CD4-positive, alpha-beta memory T cell (primary cell): ENCODE measurements around the gene MAGEA1. TPM values are rescaled to one million over a fixed set of nuclear protein-coding genes. Genes with fewer than 3 reads are reported as not detected.

Experiments
- CTCF ChIA-PET: fragments of 350-600 bp; sonication (Branson Sonifier 250); formaldehyde crosslinking; loops from one replicate; lab custom pipeline; 2021; ENCODE audit warnings: inconsistent platforms; ENCODE audit not compliant: partially characterized antibody; lab: Charles Lee
- POLR2A ChIA-PET: fragments of 350-600 bp; sonication (Branson Sonifier 250); formaldehyde crosslinking; loops from one replicate; lab custom pipeline; 2021; ENCODE audit not compliant: partially characterized antibody; lab: Charles Lee
- DNase-seq, 5 donors: peaks; one replicate each; pipeline versions ENCODE4 v3.0.0 to v3.0.0-alpha.2; 2020 to 2022; ENCODE audit warnings: mixed read lengths in 1 of 5
- H3K27ac ChIP-seq: one replicate; pipeline ENCODE4 v1.7.0; 2013; ENCODE audit warnings: low read depth, low read length
- H3K27me3 ChIP-seq: 2 replicates; pipeline ENCODE4 v1.7.0; 2013; ENCODE audit warnings: mild to moderate bottlenecking, low read length, moderate library complexity; ENCODE audit not compliant: insufficient read depth
- H3K36me3 ChIP-seq: 2 replicates; pipeline ENCODE4 v1.7.0; 2013; ENCODE audit warnings: mild to moderate bottlenecking, low read length, moderate library complexity; ENCODE audit not compliant: insufficient read depth
- H3K4me1 ChIP-seq: 2 replicates; pipeline ENCODE4 v1.7.0; 2013; ENCODE audit warnings: mild to moderate bottlenecking, low read length, moderate library complexity; ENCODE audit not compliant: insufficient read depth
- H3K4me3 ChIP-seq, 2 donors: one replicate each; pipeline ENCODE4 v1.7.0; 2013; ENCODE audit warnings: low read length in 2 of 2, mild to moderate bottlenecking in 1 of 2
- H3K9me3 ChIP-seq, 2 donors: one replicate each; pipeline ENCODE4 v1.7.0; 2013; ENCODE audit warnings: low read length in 2 of 2, control low read depth in 1 of 2; ENCODE audit not compliant: control insufficient read depth in 1 of 2
- H3K27ac Mint-ChIP-seq, 7 donors: one replicate each; pipeline ENCODE4 v1.8.0; 2020 to 2021; ENCODE audit warnings: mixed read lengths in 7 of 7, mild to moderate bottlenecking in 6 of 7, inconsistent platforms in 3 of 7, moderate library complexity in 3 of 7
- H3K27me3 Mint-ChIP-seq, 2 donors: one replicate each; pipeline ENCODE4 v1.8.0; 2020 to 2021; ENCODE audit warnings: mixed read lengths in 2 of 2
- H3K36me3 Mint-ChIP-seq, 2 donors: one replicate each; pipeline ENCODE4 v1.8.0; 2020 to 2021; ENCODE audit warnings: mixed read lengths in 2 of 2, inconsistent platforms in 1 of 2, mild to moderate bottlenecking in 1 of 2
- H3K4me1 Mint-ChIP-seq, 4 donors: one replicate each; pipeline ENCODE4 v1.8.0; 2020 to 2021; ENCODE audit warnings: mixed read lengths in 4 of 4, mild to moderate bottlenecking in 1 of 4
- H3K4me3 Mint-ChIP-seq, 8 donors: one replicate each; pipeline ENCODE4 v1.8.0; 2020 to 2021; ENCODE audit warnings: mixed read lengths in 8 of 8, mild to moderate bottlenecking in 7 of 8, moderate library complexity in 6 of 8, inconsistent platforms in 3 of 8
- H3K9me3 Mint-ChIP-seq, 8 donors: one replicate each; pipeline ENCODE4 v1.8.0; 2020 to 2021; ENCODE audit warnings: mixed read lengths in 8 of 8, mild to moderate bottlenecking in 5 of 8, inconsistent platforms in 3 of 8, moderate library complexity in 1 of 8
- intact Hi-C: fragments of 100-400 bp; cut with micrococcal nuclease; formaldehyde crosslinking; loops from one replicate; pipeline ENCODE4 v1.15.1; 2023
- polyA plus RNA-seq, 2 donors: library from polyadenylated mRNA; unstranded; fragments of 300-500 nt; fragmentation: Illumina TruSeq; gene quantifications; one replicate each; pipeline ENCODE4 v1.2.3, GENCODE V29; 2021
- total RNA-seq, 2 experiments: library from RNA; stranded (reverse); gene quantifications; one replicate each; pipeline ENCODE4 v1.2.3, GENCODE V29; 2021

MAGEA1 gene
- total and polyA plus RNA-seq, 4 experiments from 2014 or later = not detected

- intact Hi-C loops = no loop called here
- Histone ChIP-seq H3K4me3 (no peak overlapping the region), H3K36me3 (no peaks in the 10 kb centered on the region), H3K27me3 (no peaks in the 10 kb centered on the region), H3K27ac (no peak overlapping the region), H3K4me1 (no peaks in the 10 kb centered on the region), H3K9me3 (no peaks in the 10 kb centered on the region)
- POLR2A ChIA-PET = no interaction called here
- no peak overlapping the region for H3K27ac Mint-ChIP-seq
- no peak for DNase-seq
- no peaks in the 10 kb centered on the region for H3K36me3 Mint-ChIP-seq
- no peaks in the 10 kb centered on the region for H3K4me1 Mint-ChIP-seq
- H3K4me3 Mint-ChIP-seq = no peak overlapping the region
- CTCF ChIA-PET = no interaction called here
- H3K27me3 Mint-ChIP-seq = peaks cover 14% of the 10 kb centered on the region in 2 donors
- H3K9me3 Mint-ChIP-seq = peaks cover 0 to 21% (median 16%) of the 10 kb centered on the region in 8 donors
Measured at GRCh38 chrX:153209347-153209746, 30.3 kb downstream of the MAGEA1 start.

DNA sequence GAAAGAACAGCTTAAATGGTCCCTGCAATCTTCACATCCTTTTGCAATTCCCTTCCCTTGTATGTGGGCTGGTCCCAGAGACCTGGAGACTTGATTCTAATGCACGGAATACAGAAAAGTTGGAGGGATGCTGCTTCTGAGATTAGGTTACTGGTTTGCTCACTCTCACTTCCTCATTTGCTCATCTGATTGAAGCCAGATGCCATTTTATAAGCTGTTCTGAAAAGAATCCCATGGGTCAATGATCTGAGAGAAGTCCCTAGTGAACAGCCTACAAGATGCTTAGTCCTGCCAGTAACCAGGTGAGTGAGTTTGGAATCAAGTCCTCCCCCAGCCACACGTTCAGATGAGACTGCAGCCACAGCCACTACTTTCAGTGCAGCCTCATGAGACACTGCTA, 35.9 kb downstream of the MAGEA1 start:
- no peak overlapping the region for H3K4me3 Mint-ChIP-seq
- POLR2A ChIA-PET = no interaction called here
- Histone ChIP-seq H3K36me3 (no peaks in the 10 kb centered on the region), H3K9me3 (no peaks in the 10 kb centered on the region), H3K27ac (no peak overlapping the region), H3K4me3 (no peak overlapping the region), H3K27me3 (no peaks in the 10 kb centered on the region), H3K4me1 (no peaks in the 10 kb centered on the region)
- H3K27ac Mint-ChIP-seq = no peak overlapping the region
- CTCF ChIA-PET = no interaction called here
- no peaks in the 10 kb centered on the region for H3K36me3 Mint-ChIP-seq
- intact Hi-C loops = no loop called here
- no peaks in the 10 kb centered on the region for H3K4me1 Mint-ChIP-seq
- peaks cover 0 to 21% (median 16%) of the 10 kb centered on the region in 8 donors for H3K9me3 Mint-ChIP-seq
- H3K27me3 Mint-ChIP-seq = peaks cover 5 to 6% of the 10 kb centered on the region in 2 donors
- DNase-seq = no peak

DNA sequence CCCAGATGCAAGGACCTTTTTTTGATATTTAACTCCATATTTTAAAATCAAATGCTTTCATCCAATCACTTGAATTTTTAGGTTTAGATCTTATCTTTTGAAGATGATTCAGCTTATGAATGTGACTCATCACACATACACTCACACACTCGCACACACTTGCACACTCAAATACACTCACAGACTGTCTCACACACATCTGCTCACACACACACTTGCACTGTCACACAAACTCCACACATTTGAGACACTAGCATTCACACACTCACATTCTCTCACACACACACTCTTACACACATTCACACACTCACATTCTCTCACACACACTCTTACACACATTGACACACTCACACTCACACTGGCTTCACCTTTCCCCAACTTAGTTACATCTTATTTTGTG, 37.8 kb downstream of the MAGEA1 start:
- Mint-ChIP-seq H3K9me3 (peaks cover 0 to 9% (median 6%) of the 10 kb centered on the region in 8 donors), H3K27me3 (peaks cover 2 to 5% of the 10 kb centered on the region in 2 donors), H3K36me3 (no peaks in the 10 kb centered on the region), H3K4me3 (no peak overlapping the region), H3K27ac (no peak overlapping the region), H3K4me1 (no peaks in the 10 kb centered on the region)
- POLR2A ChIA-PET = no interaction called here
- no peaks in the 10 kb centered on the region for H3K36me3 ChIP-seq
- intact Hi-C loops = no loop called here
- no peaks in the 10 kb centered on the region for H3K4me1 ChIP-seq
- no peak overlapping the region for H3K27ac ChIP-seq
- no peaks in the 10 kb centered on the region for H3K9me3 ChIP-seq
- CTCF ChIA-PET = no interaction called here
- H3K4me3 ChIP-seq = no peak overlapping the region
- H3K27me3 ChIP-seq = no peaks in the 10 kb centered on the region
- no peak for DNase-seq

- DNase-seq = no peak
- no peaks in the 10 kb centered on the region for H3K9me3 ChIP-seq
- Mint-ChIP-seq H3K27me3 (peaks cover 5 to 14% of the 10 kb centered on the region in 2 donors), H3K4me1 (no peaks in the 10 kb centered on the region), H3K9me3 (no peaks in the 10 kb centered on the region), H3K4me3 (no peak overlapping the region), H3K27ac (no peak overlapping the region), H3K36me3 (no peaks in the 10 kb centered on the region)
- POLR2A ChIA-PET = no interaction called here
- no peak overlapping the region for H3K4me3 ChIP-seq
- CTCF ChIA-PET = no interaction called here
- H3K27me3 ChIP-seq = no peaks in the 10 kb centered on the region
- no peaks in the 10 kb centered on the region for H3K36me3 ChIP-seq
- H3K27ac ChIP-seq = no peak overlapping the region
- H3K4me1 ChIP-seq = no peaks in the 10 kb centered on the region
- intact Hi-C loops = no loop called here
Measured at GRCh38 chrX:153225438-153226098, 46.5 kb downstream of the MAGEA1 start.

DNA sequence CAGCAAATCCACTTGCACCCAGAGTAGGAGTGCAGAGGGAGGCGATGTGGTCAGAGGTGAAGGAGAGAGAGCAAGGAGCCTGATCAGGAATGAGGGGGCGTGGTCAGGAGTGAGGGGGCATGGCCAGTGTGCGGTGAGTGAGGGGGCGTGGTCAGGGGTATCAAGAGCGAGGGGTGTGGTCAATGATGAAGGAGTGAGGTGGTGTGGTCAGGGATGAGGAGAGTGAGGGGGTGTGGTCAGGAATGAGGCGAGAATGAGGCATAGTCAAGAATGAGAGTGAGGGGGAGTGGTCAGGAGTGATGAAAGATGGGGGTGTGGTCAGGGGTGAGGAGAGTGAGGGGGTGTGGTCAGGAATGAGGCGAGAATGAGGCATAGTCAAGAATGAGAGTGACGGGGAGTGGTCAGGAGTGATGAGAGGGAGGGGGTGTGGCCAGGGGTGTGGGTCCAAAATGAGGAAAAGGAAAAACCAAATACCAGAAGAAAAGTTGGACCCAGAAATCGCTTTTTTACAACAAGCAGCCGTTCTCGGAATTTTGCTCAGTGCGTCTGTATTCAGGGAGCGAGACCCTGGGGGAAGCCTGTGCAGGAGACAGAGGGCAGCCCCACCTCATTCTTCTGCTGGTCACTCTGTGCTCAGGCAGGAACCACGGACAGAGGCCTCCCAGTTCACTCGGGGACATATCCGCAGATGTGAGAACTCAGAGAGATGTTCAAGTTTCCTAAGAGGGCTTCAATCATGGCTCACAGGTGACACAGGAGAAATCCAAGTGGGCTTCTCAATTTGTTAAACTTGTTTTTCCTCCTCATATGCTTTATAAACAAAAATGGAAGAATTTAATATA, 47.5 kb downstream of the MAGEA1 start:
- H3K27me3 ChIP-seq = no peaks in the 10 kb centered on the region
- H3K4me3 Mint-ChIP-seq = no peak overlapping the region
- H3K27ac ChIP-seq = no peak overlapping the region
- intact Hi-C loops = no loop called here
- no peaks in the 10 kb centered on the region for H3K36me3 Mint-ChIP-seq
- no peak for DNase-seq
- no peak overlapping the region for H3K4me3 ChIP-seq
- no peaks in the 10 kb centered on the region for H3K36me3 ChIP-seq
- H3K27me3 Mint-ChIP-seq = peaks cover 5 to 14% of the 10 kb centered on the region in 2 donors
- ChIA-PET CTCF (no interaction called here), POLR2A (no interaction called here)
- H3K9me3 ChIP-seq = no peaks in the 10 kb centered on the region
- no peaks in the 10 kb centered on the region for H3K9me3 Mint-ChIP-seq
- H3K4me1 Mint-ChIP-seq = no peaks in the 10 kb centered on the region
- no peaks in the 10 kb centered on the region for H3K4me1 ChIP-seq
- no peak overlapping the region for H3K27ac Mint-ChIP-seq

Other genes starting within 250 kb of the MAGEA1 start
- gene PNMA5, start 185.2 kb upstream of the MAGEA1 start, total RNA-seq = under 1 TPM; 0.28 to 0.29 TPM
- under 1 TPM; 0.05 to 0.18 TPM for gene PNMA5, start 185.2 kb upstream of the MAGEA1 start, polyA plus RNA-seq
- 10 to 100 TPM; 11.4 to 14.3 TPM for gene PNMA3, start 122.8 kb upstream of the MAGEA1 start, total RNA-seq
- under 1 TPM; 0.21 to 0.42 TPM for gene PNMA3, start 122.8 kb upstream of the MAGEA1 start, polyA plus RNA-seq
- gene PNMA6A, start 106.8 kb upstream of the MAGEA1 start, total RNA-seq = under 1 TPM in 1 of 2 experiments, not detected in 1; 0.23 TPM
- gene PNMA6A, start 106.8 kb upstream of the MAGEA1 start, polyA plus RNA-seq = under 1 TPM in 1 of 2 donors, not detected in 1; 0.08 TPM
- gene PNMA6F, start 142.5 kb downstream of the MAGEA1 start, total RNA-seq = not detected
- not detected for gene PNMA6F, start 142.5 kb downstream of the MAGEA1 start, polyA plus RNA-seq
- gene ZNF275, start 154.9 kb downstream of the MAGEA1 start, total RNA-seq = 10 to 100 TPM; 15.3 to 16.1 TPM
- gene ZNF275, start 154.9 kb downstream of the MAGEA1 start, polyA plus RNA-seq = 1 to 10 TPM; 2.0 to 5.3 TPM
- gene PNMA6E, start 222.1 kb downstream of the MAGEA1 start, total RNA-seq = not detected
- not detected for gene PNMA6E, start 222.1 kb downstream of the MAGEA1 start, polyA plus RNA-seq
- under 1 TPM; 0.44 to 0.55 TPM for gene ZFP92, start 232.2 kb downstream of the MAGEA1 start, total RNA-seq
- under 1 TPM; 0.03 to 0.18 TPM for gene ZFP92, start 232.2 kb downstream of the MAGEA1 start, polyA plus RNA-seq